Prostate gland (tissue), 2 donors: ENCODE data around the gene ZNF581.

Experiments
- CTCF ChIP-seq, 4 experiments: fragments of 200-600 bp in 2 of 4; fragments of 450-650 bp in 2 of 4; sonication (generic) in 2 of 4; IDR thresholded peaks; 1 replicate in 3 of 4; 2 replicates in 1 of 4; pipeline ENCODE4 v1.5.1; 2016 to 2019; ENCODE audit warnings: antibody characterized with exemption in 4 of 4, mild to moderate bottlenecking in 2 of 4, moderate library complexity in 2 of 4
- POLR2A ChIP-seq: fragments of 450-650 bp; IDR thresholded peaks from one replicate; pipeline ENCODE4 v1.6.1; 2016; ENCODE audit warnings: antibody characterized with exemption, mild to moderate bottlenecking
- POLR2AphosphoS5 ChIP-seq: sonication (generic); formaldehyde crosslinking; IDR thresholded peaks from one replicate; pipeline ENCODE4 v1.6.1; 2017; ENCODE audit warnings: antibody characterized with exemption

- TF ChIP-seq CTCF (IDR thresholded peaks at IDR 0.05) = no peak
- no peak for TF ChIP-seq POLR2AphosphoS5
- TF ChIP-seq POLR2A = no peak
Observed at GRCh38 chr19:55650602-55651230, 7.3 kb downstream of the ZNF581 start.
